Measurements from ENCODE around the gene PHF8. TPM values are rescaled to one million over a fixed set of nuclear protein-coding genes. Genes with fewer than 3 reads are reported as not detected.

PHF8 gene
- polyA plus RNA-seq, 2 of the 4 experiments (the other 2 are of a cell fraction), result 7.6 to 11.7 TPM

- FAIRE-seq (no peak), ATAC-seq (peak in 1 of 2 experiments; percentile 20; a peak in 3 of 6 replicates), DNase-seq (ENCODE audit: low read depth in 1 of 2, low spot score in 1 of 2) (no peak)
- Histone ChIP-seq H3K9me3 (no peaks in the 10 kb centered on the region), H3K4me3 (peak overlapping the region; percentile 77), H3K4me2 (peak overlapping the region; percentile 86), H3K4me1 (peaks cover 16% of the 10 kb centered on the region), H3K27ac (peak overlapping the region; percentile 96 to 99)
- TF ChIP-seq POLR2A (IDR thresholded peaks at IDR 0.05; ENCODE audit: low read length), result 0 out of 2 replicates have a peak, but pooled peaks have one; percentile 46
- no peak for TF ChIP-seq ELK1 (IDR thresholded peaks at IDR 0.05; ENCODE audit: low read depth, low read length)
- 0 out of 2 replicates have a peak, but pooled peaks have one; percentile 4 for TF ChIP-seq MAX (IDR thresholded peaks at IDR 0.05)
- POLR2A ChIA-PET, result interaction anchor here (0.6 to 3.2 kb wide), 8 partner anchors 25 to 622 kb away, joined by 3 to 16 read pairs (median 4); partner anchors contain the start of genes FAM120C, GNL3L, RIBC1 and SMC1A
- CTCF ChIA-PET, result interaction anchor here (1.1 kb wide), 1 partner anchor 13 kb away, joined by 3 read pairs; no protein-coding TSS in a partner anchor
- 13% methylated on average over 10 of the region's 10 CpGs for WGBS (ENCODE audit: missing lambda C conversion rate)
Measured at GRCh38 chrX:54044877-54045338, 635 bp upstream of the PHF8 start.

- peak overlapping the region; percentile 96 to 99 for H3K27ac ChIP-seq
- CTCF ChIA-PET, result interaction anchor here (1.0 to 2.5 kb wide), 3 partner anchors 12 to 359 kb away, joined by 3 to 6 read pairs (median 4); no protein-coding TSS in a partner anchor
- FAIRE-seq (no peak), DNase-seq (ENCODE audit: low read depth in 1 of 2, low spot score in 1 of 2) (no peak), ATAC-seq (peak; percentile 49 to 55)
- H3K4me3 ChIP-seq, result peak overlapping the region; percentile 77
- no peaks in the 10 kb centered on the region for H3K9me3 ChIP-seq
- peak overlapping the region; percentile 97 for H3K4me2 ChIP-seq
- H3K4me1 ChIP-seq, result peaks cover 16% of the 10 kb centered on the region
- TF ChIP-seq SREBF2 (IDR thresholded peaks at IDR 0.05) (no peak), CEBPB (IDR thresholded peaks at IDR 0.05) (no peak), ESRRA (IDR thresholded peaks at IDR 0.05; ENCODE audit: borderline replicate concordance, low read length) (no peak), POLR2A (IDR thresholded peaks at IDR 0.05; ENCODE audit: low read length) (peak; percentile 45; the same call in 1 of the 2 replicates), CBX2 (IDR thresholded peaks at IDR 0.05; ENCODE audit: borderline replicate concordance, low read depth) (no peak), TFCP2L1 (CRISPR knock-in tag; IDR thresholded peaks at IDR 0.05) (no peak), ZC3H11A (IDR thresholded peaks at IDR 0.05) (no peak), HDAC2 (IDR thresholded peaks at IDR 0.05) (no peak)
- POLR2A ChIA-PET, result interaction anchor here (1.2 to 3.2 kb wide), 4 partner anchors 33 to 596 kb away, joined by 3 to 16 read pairs (median 4); partner anchors contain the start of gene FAM120C
- 0% methylated on average over 8 of the region's 43 CpGs for WGBS (ENCODE audit: missing lambda C conversion rate)
Measured at GRCh38 chrX:54043541-54044125, 640 bp downstream of the PHF8 start.

GRCh38 chrX:54043056-54043455, 1.2 kb downstream of the PHF8 start:
- no peak for ATAC-seq
- H3K9me3 ChIP-seq, result no peaks in the 10 kb centered on the region
- no peak for FAIRE-seq
- DNase-seq (ENCODE audit: low read depth in 1 of 2, low spot score in 1 of 2), result no peak
- peaks cover 16% of the 10 kb centered on the region for H3K4me1 ChIP-seq
- peak overlapping the region; percentile 77 for H3K4me3 ChIP-seq
- peak overlapping the region; percentile 96 to 99 for H3K27ac ChIP-seq
- POLR2A ChIA-PET, result interaction anchor here (1.2 to 3.2 kb wide), 5 partner anchors 34 to 597 kb away, joined by 3 to 16 read pairs (median 4); partner anchors contain the start of genes FAM120C and HUWE1
- no peak; the same call in 2 of the 3 replicates for TF ChIP-seq CTCF (IDR thresholded peaks at IDR 0.05)
- TF ChIP-seq KDM5A (IDR thresholded peaks at IDR 0.05), result no peak
- TF ChIP-seq NR3C1 (IDR thresholded peaks at IDR 0.05), result no peak
- no peak for TF ChIP-seq POLR2A (IDR thresholded peaks at IDR 0.05; ENCODE audit: low read length)
- no peak for TF ChIP-seq GATA3 (IDR thresholded peaks at IDR 0.05; ENCODE audit: borderline replicate concordance)
- no peak for TF ChIP-seq TP53 (CRISPR knock-in tag; IDR thresholded peaks at IDR 0.05)
- no peak for TF ChIP-seq HEYL (CRISPR knock-in tag; IDR thresholded peaks at IDR 0.05)
- no peak for TF ChIP-seq KDM1A (IDR thresholded peaks at IDR 0.05; ENCODE audit: low read depth)
- no peak for TF ChIP-seq NFE2L2 (conservative IDR thresholded peaks at IDR 0.05; ENCODE audit: low read length)
- no peak for TF ChIP-seq EHMT2 (IDR thresholded peaks at IDR 0.05; ENCODE audit: low read depth)
- TF ChIP-seq MAX (IDR thresholded peaks at IDR 0.05), result no peak
- TF ChIP-seq PBX3 (IDR thresholded peaks at IDR 0.05), result no peak
- no peak for TF ChIP-seq HDAC2 (IDR thresholded peaks at IDR 0.05)
- no peak for TF ChIP-seq POLR2AphosphoS2 (conservative IDR thresholded peaks at IDR 0.05; ENCODE audit: low read length)
- CTCF ChIA-PET, result interaction anchor here (0.6 to 2.5 kb wide), 6 partner anchors 12 to 965 kb away, joined by 3 to 6 read pairs (median 4); no protein-coding TSS in a partner anchor
- peak overlapping the region; percentile 97 for H3K4me2 ChIP-seq
- 2% methylated on average over 11 of the region's 11 CpGs for WGBS (ENCODE audit: missing lambda C conversion rate)

Measured in A549 (cell line).